PFSK-1 (cell line): ENCODE data around the gene TPSD1.

Experiments used
- FOXP2 ChIP-seq: optimal IDR thresholded peaks from 2 replicates; pipeline ENCODE3; 2011; ENCODE audit warnings: borderline replicate concordance, control low read depth, inconsistent platforms; ENCODE audit not compliant: insufficient read depth; ENCODE audit errors: extremely low read length, extremely low read depth
- POLR2AphosphoS5 ChIP-seq: IDR thresholded peaks from 2 replicates; pipeline ENCODE4 v1.6.1; 2012; ENCODE audit warnings: low read depth, mild to moderate bottlenecking, control low read depth, low read length, moderate library complexity
- SIN3A ChIP-seq: IDR thresholded peaks from 2 replicates; pipeline ENCODE4 v1.6.1; 2012; ENCODE audit warnings: mild to moderate bottlenecking, low read length, moderate library complexity, borderline replicate concordance; ENCODE audit not compliant: insufficient read depth
- TAF1 ChIP-seq: IDR thresholded peaks from 2 replicates; pipeline ENCODE4 v1.6.1; 2012; ENCODE audit warnings: low read length, control low read depth, borderline replicate concordance; ENCODE audit not compliant: insufficient read depth
- TF ChIP-seq, protein P1 (sequence below), 2 experiments: IDR thresholded peaks; 2 replicates each; pipeline versions ENCODE4 v1.6.1 to v1.8.0; 2011 to 2012; ENCODE audit warnings: low read depth in 2 of 2, low read length in 2 of 2, control low read depth in 1 of 2, inconsistent platforms in 1 of 2, mild to moderate bottlenecking in 1 of 2, moderate library complexity in 1 of 2; ENCODE audit not compliant: insufficient read depth in 1 of 2

Gene TPSD1

DNA sequence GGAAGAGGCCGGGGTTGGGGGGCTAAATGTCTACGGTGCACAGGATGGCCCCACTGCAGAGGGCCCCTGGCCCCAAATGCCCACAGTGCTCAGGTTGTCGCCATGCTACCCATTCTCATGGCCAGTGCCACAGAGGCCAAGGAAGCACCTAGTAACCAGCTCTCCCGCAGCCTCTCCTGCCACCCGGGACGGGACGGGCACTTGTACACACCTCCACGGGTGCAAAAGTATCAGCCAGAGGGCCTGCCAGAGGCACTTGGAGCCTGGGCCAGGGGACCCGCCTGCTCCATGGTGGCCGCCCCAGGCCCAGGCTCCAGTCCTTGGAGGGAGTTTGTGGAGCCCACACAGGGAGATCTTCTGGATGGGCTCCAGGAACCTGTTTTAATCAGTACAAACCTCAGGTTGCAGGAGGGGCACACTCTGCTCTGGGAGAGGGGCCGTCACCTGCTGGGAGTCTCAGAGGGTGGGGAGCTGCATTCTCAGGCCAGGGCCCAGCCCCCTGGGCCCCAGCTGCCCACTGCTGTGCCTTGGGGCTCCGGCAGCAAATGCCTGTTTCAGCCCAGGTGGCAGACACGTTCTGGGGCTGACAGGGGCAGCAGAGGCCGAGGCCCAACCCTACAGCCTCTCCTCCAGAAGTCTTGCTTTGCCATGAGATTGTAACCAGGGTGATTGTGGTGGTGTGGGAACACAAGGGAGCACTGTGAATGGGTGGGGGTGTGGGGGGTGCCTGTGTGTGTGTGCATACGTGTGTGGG lies 7.9 kb downstream of the TPSD1 start:
- TF ChIP-seq TAF1 (no peak), POLR2AphosphoS5 (no peak), FOXP2 (no peak), SIN3A (no peak)
- TF ChIP-seq, protein P1, sequence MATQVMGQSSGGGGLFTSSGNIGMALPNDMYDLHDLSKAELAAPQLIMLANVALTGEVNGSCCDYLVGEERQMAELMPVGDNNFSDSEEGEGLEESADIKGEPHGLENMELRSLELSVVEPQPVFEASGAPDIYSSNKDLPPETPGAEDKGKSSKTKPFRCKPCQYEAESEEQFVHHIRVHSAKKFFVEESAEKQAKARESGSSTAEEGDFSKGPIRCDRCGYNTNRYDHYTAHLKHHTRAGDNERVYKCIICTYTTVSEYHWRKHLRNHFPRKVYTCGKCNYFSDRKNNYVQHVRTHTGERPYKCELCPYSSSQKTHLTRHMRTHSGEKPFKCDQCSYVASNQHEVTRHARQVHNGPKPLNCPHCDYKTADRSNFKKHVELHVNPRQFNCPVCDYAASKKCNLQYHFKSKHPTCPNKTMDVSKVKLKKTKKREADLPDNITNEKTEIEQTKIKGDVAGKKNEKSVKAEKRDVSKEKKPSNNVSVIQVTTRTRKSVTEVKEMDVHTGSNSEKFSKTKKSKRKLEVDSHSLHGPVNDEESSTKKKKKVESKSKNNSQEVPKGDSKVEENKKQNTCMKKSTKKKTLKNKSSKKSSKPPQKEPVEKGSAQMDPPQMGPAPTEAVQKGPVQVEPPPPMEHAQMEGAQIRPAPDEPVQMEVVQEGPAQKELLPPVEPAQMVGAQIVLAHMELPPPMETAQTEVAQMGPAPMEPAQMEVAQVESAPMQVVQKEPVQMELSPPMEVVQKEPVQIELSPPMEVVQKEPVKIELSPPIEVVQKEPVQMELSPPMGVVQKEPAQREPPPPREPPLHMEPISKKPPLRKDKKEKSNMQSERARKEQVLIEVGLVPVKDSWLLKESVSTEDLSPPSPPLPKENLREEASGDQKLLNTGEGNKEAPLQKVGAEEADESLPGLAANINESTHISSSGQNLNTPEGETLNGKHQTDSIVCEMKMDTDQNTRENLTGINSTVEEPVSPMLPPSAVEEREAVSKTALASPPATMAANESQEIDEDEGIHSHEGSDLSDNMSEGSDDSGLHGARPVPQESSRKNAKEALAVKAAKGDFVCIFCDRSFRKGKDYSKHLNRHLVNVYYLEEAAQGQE (IDR thresholded peaks at IDR 0.05; ENCODE audit: insufficient read depth in 1 of 2, low read depth in 2 of 2, low read length in 2 of 2) = no peak

DNA sequence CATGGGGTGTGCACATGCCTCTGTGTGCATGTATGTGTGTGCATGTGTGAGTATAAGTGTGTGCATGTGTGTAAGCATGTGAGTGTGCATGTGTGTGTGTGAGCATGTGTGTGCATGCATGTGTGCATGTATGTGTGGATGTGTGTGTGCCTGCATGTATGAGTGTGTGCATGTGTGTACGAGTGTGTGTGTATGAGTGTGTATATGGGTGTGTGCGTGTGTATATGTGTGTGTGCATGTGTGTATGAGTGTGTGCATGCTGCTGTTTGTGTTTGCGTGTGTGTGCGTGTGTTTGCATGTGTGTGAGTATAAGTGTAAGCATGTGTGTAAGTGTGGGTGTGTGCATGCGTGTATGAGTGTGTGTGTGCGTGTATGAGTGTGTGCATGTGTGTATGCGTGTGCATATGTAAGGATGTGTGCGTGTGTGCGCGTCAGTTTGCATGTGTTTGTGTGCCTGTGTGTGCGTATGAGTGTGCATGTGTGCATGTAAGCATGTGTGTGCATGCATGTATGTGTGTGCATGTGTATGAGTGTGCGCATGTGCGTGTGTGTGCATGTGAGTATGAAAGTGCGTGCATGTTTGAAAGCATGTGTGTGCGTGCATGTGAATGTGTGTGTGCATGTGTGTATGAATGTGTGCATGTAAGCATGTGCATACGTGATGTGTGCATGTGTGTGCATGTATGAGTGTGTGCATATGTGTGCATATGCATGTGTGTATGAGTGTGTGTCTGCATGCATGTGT lies 8.6 kb downstream of the TPSD1 start:
- TF ChIP-seq FOXP2 = no peak
- TF ChIP-seq TAF1 = no peak
- no peak for TF ChIP-seq POLR2AphosphoS5

DNA sequence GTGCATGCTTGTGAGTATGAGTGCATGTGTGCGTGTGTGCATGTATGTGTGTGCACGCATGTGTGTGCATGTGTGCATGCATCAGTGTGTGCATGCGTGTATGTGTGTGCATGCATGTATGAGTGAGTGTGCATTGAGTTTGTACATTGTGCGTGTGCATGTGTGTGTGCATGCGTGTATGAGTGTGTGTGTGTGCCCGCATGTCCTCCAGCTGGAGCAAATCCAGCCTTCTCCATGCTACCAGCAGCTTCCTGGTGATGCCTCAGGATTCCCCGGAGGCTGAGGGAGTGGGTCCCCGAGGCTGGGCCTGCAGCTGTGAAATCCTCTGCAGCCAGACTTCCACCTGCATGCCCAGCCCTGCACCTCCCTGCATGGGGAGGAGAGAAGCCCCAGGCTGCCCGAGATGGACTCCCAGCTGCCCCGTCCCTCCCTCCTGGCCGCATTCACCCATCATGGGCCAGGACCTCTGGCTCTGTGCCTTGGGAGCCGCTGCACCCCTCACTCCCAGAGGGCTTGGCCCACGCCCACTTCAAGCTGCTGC lies 9.3 kb downstream of the TPSD1 start:
- TF ChIP-seq POLR2AphosphoS5 (no peak), SIN3A (no peak), TAF1 (no peak), FOXP2 (no peak)
- TF ChIP-seq, protein P1 (IDR thresholded peaks at IDR 0.05; ENCODE audit: insufficient read depth in 1 of 2, low read depth in 2 of 2, low read length in 2 of 2) = no peak

DNA sequence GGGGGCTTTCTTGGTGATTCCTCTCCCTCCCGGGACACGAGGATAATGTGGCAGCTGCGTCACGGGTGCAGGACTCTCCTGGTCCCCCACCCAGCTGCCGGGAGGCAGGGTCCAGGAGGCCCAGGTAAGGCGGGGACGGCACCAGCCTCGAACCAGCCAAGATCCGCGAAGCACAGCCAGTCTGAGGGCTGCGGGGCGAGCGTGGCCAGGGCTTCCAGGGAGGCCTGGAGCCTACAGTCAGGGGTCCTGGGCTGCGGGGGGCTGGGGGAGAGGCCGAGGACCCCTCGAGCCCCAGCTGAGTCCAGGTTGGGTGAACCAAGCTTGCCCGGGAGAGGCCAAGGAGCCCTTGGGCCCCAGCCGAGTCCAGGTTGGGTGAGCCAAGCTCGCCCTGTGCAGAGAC lies 10.0 kb downstream of the TPSD1 start:
- TF ChIP-seq FOXP2 (no peak), SIN3A (no peak), TAF1 (no peak), POLR2AphosphoS5 (no peak)
- TF ChIP-seq, protein P1 (IDR thresholded peaks at IDR 0.05; ENCODE audit: insufficient read depth in 1 of 2, low read depth in 2 of 2, low read length in 2 of 2) = no peak

DNA sequence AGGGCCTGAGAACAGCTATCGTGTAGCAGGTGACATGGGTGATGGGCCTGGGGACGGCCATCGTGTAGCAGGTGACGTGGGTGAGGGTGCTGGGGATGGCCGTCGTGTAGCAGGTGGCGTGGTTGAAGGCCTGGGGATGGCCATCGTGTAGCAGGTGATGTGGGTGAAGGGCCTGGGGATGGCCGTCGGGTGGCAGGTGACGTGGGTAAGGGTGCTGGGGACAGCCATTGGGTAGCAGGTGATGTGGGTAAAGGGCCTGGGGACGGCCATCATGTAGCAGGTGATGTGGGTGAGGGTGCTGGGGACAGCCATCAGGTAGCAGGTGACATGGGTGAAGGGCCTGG lies 15.5 kb downstream of the TPSD1 start:
- TF ChIP-seq, protein P1 (IDR thresholded peaks at IDR 0.05; ENCODE audit: insufficient read depth in 1 of 2, low read depth in 2 of 2, low read length in 2 of 2) = no peak
- TF ChIP-seq TAF1 (no peak), POLR2AphosphoS5 (no peak), SIN3A (no peak), FOXP2 (no peak)
